ENCODE results near the gene DDRGK1. TPM values are rescaled to one million over a fixed set of nuclear protein-coding genes. Genes with fewer than 3 reads are reported as not detected.

DDRGK1 gene
- total and polyA plus RNA-seq, 2 of the 8 experiments (the other 6 are each of a cell fraction or from before 2014, with no cell fraction given) = 29.4 to 42.0 TPM

- POLR2A ChIA-PET (ENCODE audit: partially characterized antibody) = interaction anchor here (0.5 to 8.7 kb wide), 15 partner anchors 7 to 511 kb away, joined by 3 to 61 read pairs (median 4); partner anchors contain the start of genes FASTKD5, ITPA, SLC4A11 and UBOX5
- 90% methylated on average over 8 of the region's 8 CpGs; no CpG with 5 or more reads in 1 of the 2 experiments for WGBS, 2 experiments (ENCODE audit: extremely low coverage in 1 of 2, insufficient coverage in 1 of 2, insufficient read length in 1 of 2, insufficient replicate concordance in 2 of 2, low coverage in 1 of 2, low lambda C conversion rate in 2 of 2, missing lambda C conversion rate in 1 of 2)
- no peak for DNase-seq (ENCODE audit: low read depth in 1 of 2, low spot score in 2 of 2)
- TF ChIP-seq MAX (IDR thresholded peaks at IDR 0.05) (no peak), BCL11A (IDR thresholded peaks at IDR 0.05; ENCODE audit: low read depth in 2 of 2, low read length in 2 of 2) (no peak), YY1 (IDR thresholded peaks at IDR 0.05; ENCODE audit: low read depth, low read length) (no peak), TAF1 (IDR thresholded peaks at IDR 0.05; ENCODE audit: low read depth, low read length) (no peak), GTF2F1 (IDR thresholded peaks at IDR 0.05; ENCODE audit: borderline replicate concordance, low read depth, low read length) (no peak), TAF7 (optimal IDR thresholded peaks at IDR 0.05; ENCODE audit: borderline replicate concordance, low read depth, low read length) (no peak), SUZ12 (IDR thresholded peaks at IDR 0.05; ENCODE audit: low read length) (no peak), RBBP5 (IDR thresholded peaks at IDR 0.05; ENCODE audit: borderline replicate concordance, low read depth, low read length) (no peak), KDM5A (IDR thresholded peaks at IDR 0.05; ENCODE audit: low read length) (no peak), HDAC6 (IDR thresholded peaks at IDR 0.05; ENCODE audit: low read depth, low read length) (no peak), SIRT6 (IDR thresholded peaks at IDR 0.05; ENCODE audit: low read length) (no peak), CBX8 (IDR thresholded peaks at IDR 0.05; ENCODE audit: borderline replicate concordance, low read depth, low read length) (no peak), PHF8 (conservative IDR thresholded peaks at IDR 0.05; ENCODE audit: low read depth, low read length) (no peak)
Measured at GRCh38 chr20:3224681-3225421, 20.4 kb upstream of the DDRGK1 start.

More at GRCh38 chr20:3224681-3225421, 20.4 kb upstream of the DDRGK1 start:
- peaks cover 0 to 2% of the 10 kb centered on the region in 2 experiments for H4K20me1 ChIP-seq (replicated peaks in 1 of 2; ENCODE audit: control insufficient read depth in 1 of 2, insufficient read depth in 2 of 2, low read length in 2 of 2)
- no peak overlapping the region for H2AFZ ChIP-seq (ENCODE audit: low read length)
- H2BK12ac ChIP-seq (ENCODE audit: low read depth, low read length) = no peak overlapping the region
- no peak overlapping the region for H3K4ac ChIP-seq (replicated peaks; ENCODE audit: insufficient read length, low read depth, low read length)
- no peak overlapping the region; the same call in 1 of the 2 replicates for H4K8ac ChIP-seq (ENCODE audit: extremely low read depth, insufficient read depth, low read length)
- no peak overlapping the region for H3K14ac ChIP-seq (ENCODE audit: insufficient read length)
- H4K5ac ChIP-seq (ENCODE audit: insufficient read length, low read depth, low read length) = no peak overlapping the region
- no peak overlapping the region for H3K4me2 ChIP-seq (ENCODE audit: insufficient read depth in 1 of 2, low read depth in 2 of 2, low read length in 2 of 2)
- H2BK5ac ChIP-seq (ENCODE audit: low read depth, low read length) = no peak overlapping the region
- no peak overlapping the region for H4K91ac ChIP-seq (replicated peaks; ENCODE audit: insufficient read length, low read length)
- H3K79me1 ChIP-seq (ENCODE audit: low read depth, low read length) = no peaks in the 10 kb centered on the region; the same call in 1 of the 2 replicates
- no peaks in the 10 kb centered on the region for H3K23me2 ChIP-seq (ENCODE audit: low read depth, low read length)
- peaks cover 2 to 27% (median 9%) of the 10 kb centered on the region in 4 experiments; a peak in 6 of 8 replicates for H3K36me3 ChIP-seq (ENCODE audit: control insufficient read depth in 2 of 4, insufficient read depth in 4 of 4, low read length in 3 of 4)
- no peak overlapping the region for H3K27ac ChIP-seq (ENCODE audit: low read depth, low read length)
- H3K56ac ChIP-seq (replicated peaks; ENCODE audit: insufficient read length, low read depth, low read length) = no peak overlapping the region
- no peaks in the 10 kb centered on the region for H3K27me3 ChIP-seq (replicated peaks in 1 of 4; ENCODE audit: control insufficient read depth in 3 of 4, extremely low read depth in 1 of 4, insufficient read depth in 3 of 4, low read length in 3 of 4)
- H3K4me3 ChIP-seq (ENCODE audit: extremely low read depth in 1 of 4, insufficient read depth in 2 of 4, low read depth in 3 of 4, low read length in 4 of 4) = no peak overlapping the region
- H3K18ac ChIP-seq (ENCODE audit: extremely low read depth, low read length) = no peak overlapping the region
- H2BK20ac ChIP-seq (ENCODE audit: low read length) = no peak overlapping the region
- no peak overlapping the region for H2BK15ac ChIP-seq (ENCODE audit: low read length)
- no peak overlapping the region for H3K23ac ChIP-seq (ENCODE audit: insufficient read length)
- FAIRE-seq = no peak
- no peaks in the 10 kb centered on the region for H3K79me2 ChIP-seq (ENCODE audit: control insufficient read depth in 1 of 2, insufficient read depth in 2 of 2, low read length in 2 of 2)
- H3K4me1 ChIP-seq (replicated peaks in 1 of 4; ENCODE audit: control insufficient read depth in 3 of 4, insufficient read depth in 4 of 4, low read length in 3 of 4) = no peaks in the 10 kb centered on the region; a peak in 1 of 7 replicates
- H2AK5ac ChIP-seq (ENCODE audit: low read depth, low read length) = no peak overlapping the region
- H3K9me3 ChIP-seq (ENCODE audit: insufficient read depth in 2 of 2, low read depth in 1 of 2, low read length in 1 of 2) = no peaks in the 10 kb centered on the region
- H3K9ac ChIP-seq (replicated peaks in 1 of 4; ENCODE audit: extremely low read depth in 1 of 4, low read depth in 3 of 4, low read length in 3 of 4) = no peak overlapping the region; a peak in 1 of 7 replicates
- CTCF ChIA-PET (ENCODE audit: partially characterized antibody) = interaction anchor here (0.6 to 9.5 kb wide), 4 partner anchors 27 to 105 kb away, joined by 3 to 158 read pairs (median 10); no protein-coding TSS in a partner anchor
- H2BK120ac ChIP-seq (replicated peaks; ENCODE audit: low read depth, low read length) = no peak overlapping the region
